KMS-11 (cell line): ENCODE data around the gene CSRP1.
"Not testable (repeated sequence)": the region's sequence is repeated elsewhere in the genome, so short reads cannot be mapped to it uniquely, and the experiment has no call there.

Experiments used
- H2AFZ ChIP-seq: fragments of 200-600 bp; sonication (generic); 2 replicates; pipeline ENCODE4 v1.6.1; 2016; ENCODE audit warnings: antibody characterized with exemption, mixed run types, low read depth
- H3K27ac ChIP-seq: fragments of 200-600 bp; sonication (generic); 2 replicates; pipeline ENCODE4 v1.6.1; 2016; ENCODE audit warnings: mild to moderate bottlenecking, mixed run types
- H3K27me3 ChIP-seq: fragments of 200-600 bp; sonication (generic); 2 replicates; pipeline ENCODE4 v1.6.1; 2017; ENCODE audit warnings: mild to moderate bottlenecking, low read depth, mixed run types, moderate library complexity; ENCODE audit not compliant: insufficient read depth
- H3K36me3 ChIP-seq: fragments of 200-600 bp; sonication (generic); 2 replicates; pipeline ENCODE4 v1.6.1; 2017; ENCODE audit warnings: mild to moderate bottlenecking, mixed run types; ENCODE audit not compliant: insufficient read depth
- H3K4me1 ChIP-seq: fragments of 200-600 bp; sonication (generic); 2 replicates; pipeline ENCODE4 v1.6.1; 2016; ENCODE audit warnings: mild to moderate bottlenecking, low read depth, mixed run types; ENCODE audit not compliant: poor library complexity, severe bottlenecking
- H3K4me2 ChIP-seq: fragments of 200-600 bp; sonication (generic); 2 replicates; pipeline ENCODE4 v1.7.0; 2016; ENCODE audit warnings: mild to moderate bottlenecking, mixed run types
- H3K4me3 ChIP-seq: fragments of 200-600 bp; sonication (generic); IDR thresholded peaks from 2 replicates; pipeline ENCODE4 v1.6.1; 2017; ENCODE audit warnings: low read depth, low read length, mixed read lengths; ENCODE audit not compliant: insufficient read depth
- H3K79me2 ChIP-seq: fragments of 200-600 bp; sonication (generic); 2 replicates; pipeline ENCODE4 v1.6.1; 2016; ENCODE audit warnings: low read depth, mixed run types; ENCODE audit not compliant: insufficient read depth
- H3K9ac ChIP-seq: fragments of 200-600 bp; sonication (generic); 2 replicates; pipeline ENCODE4 v1.6.1; 2016; ENCODE audit warnings: mild to moderate bottlenecking, mixed run types
- H4K20me1 ChIP-seq: fragments of 200-600 bp; sonication (generic); 2 replicates; pipeline ENCODE4 v1.6.1; 2016; ENCODE audit warnings: mild to moderate bottlenecking, mixed run types; ENCODE audit not compliant: insufficient read depth
- CTCF ChIP-seq: fragments of 200-600 bp; sonication (generic); conservative IDR thresholded peaks from 2 replicates; pipeline ENCODE4 v1.6.1; 2017; ENCODE audit warnings: low read depth, mild to moderate bottlenecking, antibody characterized with exemption, low read length, moderate library complexity, mixed read lengths

CSRP1 gene

DNA sequence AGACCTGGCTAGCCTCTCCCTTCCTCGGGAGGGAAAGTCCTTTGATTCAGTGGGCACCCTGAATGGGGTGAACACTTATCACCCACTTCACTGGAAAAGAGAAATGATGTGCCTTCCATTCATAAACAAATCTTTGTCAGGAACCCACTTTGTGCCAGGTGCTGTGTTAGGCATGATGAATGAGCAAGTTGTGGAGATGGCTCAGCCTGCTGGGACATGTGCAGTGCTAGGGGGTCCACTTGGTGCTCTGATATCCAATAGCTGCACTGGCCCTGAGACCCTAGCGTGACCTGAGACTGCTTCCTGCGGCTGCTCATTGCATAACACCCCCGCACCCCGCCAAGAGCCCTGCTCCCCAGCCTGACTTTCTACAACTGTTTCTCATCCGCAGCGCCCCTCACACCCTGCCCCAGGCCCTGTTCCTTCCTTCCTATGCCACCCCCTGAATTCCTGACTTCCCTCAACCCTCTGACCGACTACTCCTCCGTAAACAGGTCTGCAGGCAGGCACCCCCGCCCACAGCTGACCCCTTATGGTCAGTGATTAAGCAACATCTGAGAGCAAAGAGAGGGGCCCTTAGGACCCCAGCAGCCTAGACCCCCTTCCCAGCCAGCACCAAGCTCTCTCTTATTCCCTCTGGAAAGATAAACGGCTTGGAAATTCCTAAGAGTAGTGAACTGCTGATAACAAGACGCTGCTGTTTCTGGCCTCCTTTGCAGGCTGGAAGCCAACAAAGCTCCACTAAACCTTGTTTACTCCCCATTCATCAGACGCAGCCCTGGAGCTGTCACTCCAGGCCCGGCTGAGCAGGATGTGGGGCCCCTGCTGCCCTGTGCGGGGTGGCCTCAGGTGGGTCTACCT is 12.9 kb downstream of the CSRP1 start:
- Histone ChIP-seq H3K79me2 (no peaks in the 10 kb centered on the region), H3K36me3 (no peaks in the 10 kb centered on the region; the same call in 1 of the 2 replicates), H3K4me1 (no peaks in the 10 kb centered on the region), H2AFZ (no peak overlapping the region), H3K27ac (no peak overlapping the region), H3K4me3 (no peak overlapping the region), H3K9ac (no peak overlapping the region), H4K20me1 (no peaks in the 10 kb centered on the region), H3K27me3 (no peaks in the 10 kb centered on the region), H3K4me2 (no peak overlapping the region)
- TF ChIP-seq CTCF, result no peak

DNA sequence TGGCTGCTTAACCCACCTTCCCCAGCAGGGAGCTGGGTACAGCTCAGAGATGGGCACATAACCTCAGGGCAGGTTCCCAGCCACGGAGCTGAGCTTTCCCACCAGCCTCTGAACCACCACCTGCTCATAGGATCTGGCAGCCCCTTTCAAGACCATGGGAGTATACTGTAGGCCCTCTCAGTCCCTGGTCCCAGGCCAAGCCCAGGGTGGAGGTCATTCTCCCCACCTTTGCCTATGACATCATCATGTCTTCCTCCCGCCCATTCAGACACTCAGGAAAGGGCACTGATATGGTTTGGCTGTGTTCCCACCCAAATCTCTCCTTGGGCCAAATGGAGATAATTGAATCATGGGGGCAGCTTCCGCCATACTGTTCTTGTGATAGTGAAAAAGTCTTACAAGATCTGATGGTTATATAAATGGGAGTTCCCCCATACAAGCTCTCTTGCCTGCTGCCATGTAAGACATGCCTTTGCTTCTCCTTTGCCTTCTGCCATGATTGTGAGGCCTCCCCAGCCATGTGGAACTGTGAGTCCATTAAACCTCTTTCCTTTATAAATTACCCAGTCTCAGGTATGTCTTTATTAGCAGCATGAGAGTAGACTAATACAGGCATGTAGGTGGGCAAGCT is 13.8 kb downstream of the CSRP1 start:
- not testable (repeated sequence) for H3K27ac ChIP-seq, H4K20me1 ChIP-seq, H3K4me1 ChIP-seq

DNA sequence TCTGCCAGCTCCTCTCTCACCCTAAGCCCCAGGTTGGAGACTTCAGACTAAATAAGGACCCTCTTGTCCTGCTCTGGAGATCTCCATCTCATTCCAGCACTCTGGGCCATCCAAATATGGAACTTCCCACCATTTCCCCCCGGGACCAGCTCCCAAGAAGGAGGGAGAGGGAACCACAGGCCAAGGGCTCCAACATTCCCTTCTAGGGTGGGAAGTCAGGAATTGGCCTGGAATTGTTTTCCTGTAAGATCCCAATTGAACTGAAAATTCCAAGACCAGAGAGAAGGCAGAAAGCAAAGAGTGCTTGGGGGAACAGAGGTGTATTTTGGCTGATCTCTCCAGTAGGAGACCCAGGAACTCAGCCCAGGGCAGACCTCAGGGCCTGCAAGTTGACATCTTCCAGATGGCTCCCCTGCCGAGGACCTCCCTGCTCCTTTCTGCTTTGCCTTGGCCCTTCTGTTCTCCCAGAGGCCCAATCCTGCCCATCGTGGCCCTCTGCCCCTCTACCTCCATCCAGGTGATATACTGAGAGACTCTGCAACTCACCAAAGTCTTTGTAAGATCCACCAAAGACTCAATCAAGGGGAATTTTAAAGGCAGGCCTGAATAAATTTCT is 14.9 kb downstream of the CSRP1 start:
- no peak overlapping the region for H3K4me2 ChIP-seq
- H3K79me2 ChIP-seq, result no peaks in the 10 kb centered on the region
- no peaks in the 10 kb centered on the region for H4K20me1 ChIP-seq
- no peak for TF ChIP-seq CTCF
- no peak overlapping the region for H3K9ac ChIP-seq
- no peaks in the 10 kb centered on the region for H3K27me3 ChIP-seq
- H3K4me1 ChIP-seq, result no peaks in the 10 kb centered on the region
- no peak overlapping the region for H3K4me3 ChIP-seq
- no peak overlapping the region for H2AFZ ChIP-seq
- peaks cover 5% of the 10 kb centered on the region; the same call in 1 of the 2 replicates for H3K36me3 ChIP-seq
- no peak overlapping the region for H3K27ac ChIP-seq

More for the DNA sequence above, 13.8 kb downstream of the CSRP1 start:
- not testable (repeated sequence) for H3K79me2 ChIP-seq, H3K27me3 ChIP-seq, H3K4me2 ChIP-seq, H3K4me3 ChIP-seq, H3K9ac ChIP-seq, H3K36me3 ChIP-seq, H2AFZ ChIP-seq

- TF ChIP-seq CTCF, result no peak
- H3K4me2 ChIP-seq, result no peak overlapping the region
- H3K27me3 ChIP-seq, result no peaks in the 10 kb centered on the region
- no peaks in the 10 kb centered on the region for H4K20me1 ChIP-seq
- no peak overlapping the region for H3K27ac ChIP-seq
- H3K9ac ChIP-seq, result no peak overlapping the region
- H3K4me1 ChIP-seq, result no peaks in the 10 kb centered on the region
- H3K36me3 ChIP-seq, result peaks cover 5% of the 10 kb centered on the region; the same call in 1 of the 2 replicates
- no peaks in the 10 kb centered on the region for H3K79me2 ChIP-seq
- no peak overlapping the region for H3K4me3 ChIP-seq
- H2AFZ ChIP-seq, result no peak overlapping the region
These were observed 16.2 kb downstream of the CSRP1 start for GRCh38 chr1:201490708-201491131.
